T1000 (cell line): ENCODE results near the gene FGF18.
A peak's percentile ranks its signal among the peaks of the same experiment; 100 is the strongest.
"Not testable (repeated sequence)": the region's sequence is repeated elsewhere in the genome, so short reads cannot be mapped to it uniquely, and the experiment has no call there.

Experiments
- DNase-seq: peaks from one replicate; lab custom pipeline; 2025; ENCODE audit warnings: mixed read lengths; lab: John Stamatoyannopoulos, UW

Gene FGF18

GRCh38 chr5:171400169-171400568, 19.3 kb upstream of the FGF18 start:
- DNase-seq, result no peak

- DNase-seq, result no peak
These were observed 18.1 kb upstream of the FGF18 start for GRCh38 chr5:171401167-171401947.

GRCh38 chr5:171402751-171403150, 16.7 kb upstream of the FGF18 start:
- not testable (repeated sequence) for DNase-seq

- DNase-seq, result no peak
These were observed 13.8 kb upstream of the FGF18 start for GRCh38 chr5:171405615-171406014.

GRCh38 chr5:171407234-171407633, 12.2 kb upstream of the FGF18 start:
- no peak for DNase-seq

GRCh38 chr5:171409164-171410136, 10.0 kb upstream of the FGF18 start:
- DNase-seq, result no peak

- DNase-seq, result no peak
These were observed 9.3 kb upstream of the FGF18 start for GRCh38 chr5:171410181-171410580.

GRCh38 chr5:171412186-171412585, 7.3 kb upstream of the FGF18 start:
- no peak for DNase-seq

GRCh38 chr5:171413153-171413910, 6.1 kb upstream of the FGF18 start:
- no peak for DNase-seq

GRCh38 chr5:171413993-171414392, 5.5 kb upstream of the FGF18 start:
- DNase-seq, result not testable (repeated sequence)

- DNase-seq, result no peak
These were observed 4.2 kb upstream of the FGF18 start for GRCh38 chr5:171415115-171415730.

GRCh38 chr5:171416160-171417049, 3.0 kb upstream of the FGF18 start:
- DNase-seq, result no peak

GRCh38 chr5:171418316-171418981, 998 bp upstream of the FGF18 start:
- DNase-seq, result peak; percentile 77

GRCh38 chr5:171419688-171420430, 412 bp downstream of the FGF18 start:
- DNase-seq, result no peak

- no peak for DNase-seq
These were observed 1.2 kb downstream of the FGF18 start for GRCh38 chr5:171420431-171421241.

GRCh38 chr5:171421331-171422262, 2.1 kb downstream of the FGF18 start:
- DNase-seq, result no peak

- DNase-seq, result no peak
These were observed 3.0 kb downstream of the FGF18 start for GRCh38 chr5:171422495-171422894.
